AG10803 (cell line): ENCODE measurements around the gene ABCA4.

Experiments
- DNase-seq: peaks from one replicate; pipeline ENCODE4 v3.0.0; 2010; ENCODE audit warnings: low read depth
- H3K4me3 ChIP-seq: 2 replicates; pipeline ENCODE4 v1.5.1; 2011; ENCODE audit warnings: mild to moderate bottlenecking, low read length, control low read depth
- CTCF ChIP-seq: conservative IDR thresholded peaks from 2 replicates; pipeline ENCODE4 v1.5.1; 2011; ENCODE audit warnings: mild to moderate bottlenecking, low read length, control low read depth, inconsistent platforms

The ABCA4 gene

GRCh38 chr1:94009304-94009703, 111.6 kb downstream of the ABCA4 start:
- H3K4me3 ChIP-seq: no peak overlapping the region
- TF ChIP-seq CTCF: no peak
- DNase-seq: no peak

- no peak overlapping the region for H3K4me3 ChIP-seq
- DNase-seq: peak; percentile 50
- TF ChIP-seq CTCF: no peak
These were observed 114.3 kb downstream of the ABCA4 start for GRCh38 chr1:94006604-94007003.

- DNase-seq: no peak
- no peak for TF ChIP-seq CTCF
- no peak overlapping the region for H3K4me3 ChIP-seq
These were observed 116.0 kb downstream of the ABCA4 start for GRCh38 chr1:94004924-94005323.

GRCh38 chr1:94002046-94002787, 118.7 kb downstream of the ABCA4 start:
- TF ChIP-seq CTCF: no peak
- DNase-seq: no peak
- H3K4me3 ChIP-seq: no peak overlapping the region

- H3K4me3 ChIP-seq: no peak overlapping the region
- DNase-seq: no peak
- no peak for TF ChIP-seq CTCF
These were observed 119.4 kb downstream of the ABCA4 start for GRCh38 chr1:94001397-94002045.

GRCh38 chr1:94000510-94001282, 120.3 kb downstream of the ABCA4 start:
- no peak overlapping the region for H3K4me3 ChIP-seq
- DNase-seq: no peak
- TF ChIP-seq CTCF: no peak
